T-helper 1 cell treated with Interleukin-12 subunit alpha and Interleukin-12 subunit beta and Interleukin-4 antibody, amounts not matched to agents 30 ng/mL and 1 ng/mL, for 36 hours (primary cell): Measurements from ENCODE around the gene CCL27. TPM values are rescaled to one million over a fixed set of nuclear protein-coding genes. Genes with fewer than 3 reads are reported as not detected.

ENCODE experiments used
- intact Hi-C: fragments of 100-400 bp; cut with micrococcal nuclease; formaldehyde crosslinking; loops from one replicate; pipeline ENCODE4 v1.15.1; 2024
- total RNA-seq: library from RNA; stranded (reverse); gene quantifications from 2 replicates; pipeline ENCODE4 v1.2.3, GENCODE V29; 2022

Gene CCL27
- total RNA-seq: 0.39 TPM in 1 of 2 replicates, not detected in the other

- intact Hi-C loops: loop anchor here (10.0 kb wide), 3 partner anchors 412 to 1072 kb away; partner anchors contain the start of genes CREB3, FANCG, TLN1 and UBAP2
Observed at GRCh38 chr9:34662526-34663302, at the start of gene CCL27. Gene CCL27 (minus strand): TSS chr9:34662657. CDS start chr9:34662633, 24 bp downstream.

GRCh38 chr9:34712140-34712539 lies 49.7 kb upstream of the CCL27 start:
- intact Hi-C loops: no loop called here

- intact Hi-C loops: no loop called here
Observed at GRCh38 chr9:34710023-34710422, 47.6 kb upstream of the CCL27 start, which contains the start of gene CCL21. Gene CCL21 (minus strand): TSS chr9:34710136. CDS start chr9:34710066, 70 bp downstream.

- intact Hi-C loops: loop anchor here (10.0 kb wide), 1 partner anchor 945 kb away; the partner anchor contains the start of genes CCDC107, RMRP and SIT1
Observed at GRCh38 chr9:34709196-34709978, 46.9 kb upstream of the CCL27 start.

GRCh38 chr9:34707130-34707529 lies 44.7 kb upstream of the CCL27 start:
- intact Hi-C loops: loop anchor here (10.0 kb wide), 1 partner anchor 948 kb away; the partner anchor contains the start of genes CCDC107, RMRP and SIT1

- intact Hi-C loops: loop anchor here (1.0 to 10.0 kb wide), 9 partner anchors 27 to 953 kb away; partner anchors contain the start of genes CCDC107, GALT, PIGO and RMRP
Observed at GRCh38 chr9:34701769-34702736, 39.6 kb upstream of the CCL27 start.

GRCh38 chr9:34701023-34701768 lies 38.7 kb upstream of the CCL27 start:
- intact Hi-C loops: loop anchor here (1.0 to 10.0 kb wide), 4 partner anchors 89 to 954 kb away; partner anchors contain the start of genes CCDC107, PIGO, RMRP and RPP25L

- intact Hi-C loops: no loop called here
Observed at GRCh38 chr9:34694811-34695210, 32.4 kb upstream of the CCL27 start.

GRCh38 chr9:34693560-34693959 lies 31.1 kb upstream of the CCL27 start:
- intact Hi-C loops: no loop called here

GRCh38 chr9:34691936-34692315 lies 29.5 kb upstream of the CCL27 start:
- intact Hi-C loops: no loop called here

GRCh38 chr9:34690983-34691935 lies 28.8 kb upstream of the CCL27 start, which contains the start of gene CCL19:
Gene CCL19 (minus strand): TSS chr9:34691276. CDS start chr9:34691139, 137 bp downstream.
- intact Hi-C loops: no loop called here

GRCh38 chr9:34689512-34689911 lies 27.1 kb upstream of the CCL27 start:
- intact Hi-C loops: no loop called here

GRCh38 chr9:34689116-34689470 lies 26.6 kb upstream of the CCL27 start:
- intact Hi-C loops: no loop called here

GRCh38 chr9:34688329-34689115 lies 26.1 kb upstream of the CCL27 start:
- intact Hi-C loops: no loop called here

- intact Hi-C loops: no loop called here
Observed at GRCh38 chr9:34687276-34688030, 25.0 kb upstream of the CCL27 start.

GRCh38 chr9:34686732-34687131 lies 24.3 kb upstream of the CCL27 start:
- intact Hi-C loops: no loop called here

- intact Hi-C loops: no loop called here
Observed at GRCh38 chr9:34686231-34686630, 23.8 kb upstream of the CCL27 start.
